B cell (primary cell): Measurements from ENCODE around the gene SUOX. TPM values are rescaled to one million over a fixed set of nuclear protein-coding genes. Genes with fewer than 3 reads are reported as not detected.
"Not testable (repeated sequence)": the region's sequence is repeated elsewhere in the genome, so short reads cannot be mapped to it uniquely, and the experiment has no call there.

Experiments used
- ATAC-seq: fragments of 200-7000 bp; cut with Tn5 transposase; one replicate; pipeline ENCODE4 v1.10.0; 2021; ENCODE audit warnings: low read depth, mild to moderate bottlenecking, moderate number of reproducible peaks, moderate library complexity
- CTCF ChIA-PET: fragments of 350-600 bp; sonication (Branson Sonifier 250); formaldehyde crosslinking; loops from one replicate; lab custom pipeline; 2021; ENCODE audit warnings: antibody characterized with exemption, inconsistent platforms; lab: Charles Lee
- POLR2A ChIA-PET: fragments of 350-600 bp; sonication (Branson Sonifier 250); formaldehyde crosslinking; loops from one replicate; lab custom pipeline; 2021; ENCODE audit warnings: antibody characterized with exemption; lab: Charles Lee
- DNase-seq: peaks from one replicate; pipeline ENCODE4 v3.0.0; 2013
- H2AFZ ChIP-seq: 2 replicates; pipeline ENCODE4 v1.6.1; 2012; ENCODE audit warnings: mild to moderate bottlenecking, low read depth, low read length; ENCODE audit not compliant: insufficient read depth, poor library complexity, severe bottlenecking
- H3K27ac ChIP-seq, 2 donors: 1 replicate in 1 of 2; 2 replicates in 1 of 2; pipeline ENCODE4 v1.5.1; 2012 to 2013; ENCODE audit warnings: low read length in 2 of 2, mild to moderate bottlenecking in 2 of 2, moderate library complexity in 1 of 2
- H3K27me3 ChIP-seq, 4 experiments: fragments of 200-600 bp in 1 of 4; sonication (generic) in 1 of 4; replicated peaks in 1 of 4; 1 replicate in 2 of 4; 2 replicates in 2 of 4; pipeline versions ENCODE4 v1.6.1 to v1.7.0; 2013 to 2016; ENCODE audit warnings: low read length in 3 of 4, mild to moderate bottlenecking in 2 of 4, mixed read lengths in 1 of 4, moderate library complexity in 1 of 4; ENCODE audit not compliant: insufficient read depth in 4 of 4, control insufficient read depth in 3 of 4; ENCODE audit errors: control extremely low read depth in 1 of 4
- H3K36me3 ChIP-seq, 2 experiments: replicated peaks in 1 of 2; 1 replicate in 1 of 2; 2 replicates in 1 of 2; pipeline versions ENCODE4 v1.6.1 to v1.7.1; 2013; ENCODE audit warnings: low read length in 1 of 2; ENCODE audit not compliant: insufficient read depth in 2 of 2, control insufficient read depth in 1 of 2; ENCODE audit errors: control extremely low read depth in 1 of 2, extremely low read depth in 1 of 2
- H3K4me1 ChIP-seq, 2 donors: fragments of 200-600 bp in 1 of 2; sonication (generic) in 1 of 2; 1 replicate in 1 of 2; 2 replicates in 1 of 2; pipeline versions ENCODE4 v1.5.1 to v1.6.1; 2013 to 2017; ENCODE audit warnings: low read length in 2 of 2; ENCODE audit not compliant: control insufficient read depth in 2 of 2, insufficient read depth in 2 of 2
- H3K4me2 ChIP-seq: replicated peaks from 2 replicates; pipeline ENCODE3; 2012; ENCODE audit warnings: mild to moderate bottlenecking, low read depth, low read length; ENCODE audit not compliant: poor library complexity, severe bottlenecking
- H3K4me3 ChIP-seq, 5 experiments: fragments of 200-600 bp in 1 of 5; sonication (generic) in 1 of 5; 1 replicate in 3 of 5; 2 replicates in 2 of 5; pipeline versions ENCODE4 v1.5.1 to v1.7.0; 2011 to 2016; ENCODE audit warnings: low read length in 4 of 5, mild to moderate bottlenecking in 4 of 5, low read depth in 2 of 5, control low read depth in 1 of 5, moderate library complexity in 1 of 5; ENCODE audit not compliant: insufficient read depth in 1 of 5; ENCODE audit errors: control extremely low read depth in 1 of 5, extremely low read depth in 1 of 5
- H3K79me2 ChIP-seq: fragments of 200-600 bp; sonication (generic); one replicate; pipeline ENCODE4 v1.6.0; 2016; ENCODE audit warnings: low read length; ENCODE audit not compliant: control insufficient read depth, insufficient read depth
- H3K9ac ChIP-seq: fragments of 200-600 bp; sonication (generic); 2 replicates; pipeline ENCODE4 v1.6.1; 2017; ENCODE audit warnings: mild to moderate bottlenecking, low read length, moderate library complexity
- H3K9me3 ChIP-seq, 3 donors: one replicate each; pipeline versions ENCODE4 v1.6.1 to v1.7.1; 2013; ENCODE audit warnings: low read length in 2 of 3; ENCODE audit not compliant: control insufficient read depth in 2 of 3, insufficient read depth in 1 of 3; ENCODE audit errors: control extremely low read depth in 1 of 3
- H4K20me1 ChIP-seq: 2 replicates; pipeline ENCODE4 v1.6.0; 2012; ENCODE audit warnings: mild to moderate bottlenecking, low read length; ENCODE audit not compliant: insufficient read depth, control insufficient read depth, poor library complexity, severe bottlenecking
- H3K27ac Mint-ChIP-seq: one replicate; pipeline ENCODE4 v1.8.0; 2021; ENCODE audit warnings: mixed read lengths
- H3K27me3 Mint-ChIP-seq: one replicate; pipeline ENCODE4 v1.8.0; 2021; ENCODE audit warnings: mixed read lengths
- H3K4me1 Mint-ChIP-seq: one replicate; pipeline ENCODE4 v1.8.0; 2021; ENCODE audit warnings: mixed read lengths
- H3K4me3 Mint-ChIP-seq: one replicate; pipeline ENCODE4 v1.8.0; 2021; ENCODE audit warnings: mixed read lengths
- H3K9me3 Mint-ChIP-seq: one replicate; pipeline ENCODE4 v1.8.0; 2022; ENCODE audit warnings: mixed read lengths; ENCODE audit not compliant: insufficient read depth
- CTCF ChIP-seq: fragments of 200-600 bp; IDR thresholded peaks from one replicate; pipeline ENCODE4 v1.8.0; 2022; ENCODE audit warnings: antibody characterized with exemption, mild to moderate bottlenecking
- EZH2 ChIP-seq: IDR thresholded peaks from 2 replicates; pipeline ENCODE4 v1.6.1; 2012; ENCODE audit warnings: borderline replicate concordance, low read depth, mild to moderate bottlenecking, moderate library complexity, low read length; ENCODE audit not compliant: insufficient read depth, poor library complexity, severe bottlenecking
- WGBS: methylation state at CpG from one replicate; pipeline ENCODE4 v1.1.5; 2013; ENCODE audit warnings: missing lambda C conversion rate; ENCODE audit not compliant: insufficient coverage; 5-methylcytosine and 5-hydroxymethylcytosine counted together
- intact Hi-C: fragments of 100-400 bp; cut with micrococcal nuclease; formaldehyde crosslinking; loops from one replicate; pipeline ENCODE4 v1.10.0; 2022
- polyA plus RNA-seq: library from polyadenylated mRNA; depleted of rRNA; stranded (reverse); fragments of >200 nt; gene quantifications from 2 replicates; pipeline ENCODE4 v1.2.3, GENCODE V29; 2012
- total RNA-seq, 2 donors: library from RNA; stranded (reverse); fragments of 120-200 nt in 1 of 2; gene quantifications; 1 replicate in 1 of 2; 2 replicates in 1 of 2; pipeline versions ENCODE4 v1.2.3 to v1.2.4, GENCODE V29; 2013 to 2022

SUOX gene
- total and polyA plus RNA-seq, 2 donors (not counting 1 experiment from before 2014, with no cell fraction given) = 3.1 to 7.5 TPM

- Mint-ChIP-seq H3K4me1 (peaks cover 29% of the 10 kb centered on the region), H3K27me3 (no peaks in the 10 kb centered on the region), H3K9me3 (no peaks in the 10 kb centered on the region), H3K4me3 (no peak overlapping the region), H3K27ac (no peak overlapping the region)
- TF ChIP-seq EZH2 (no peak), CTCF (no peak)
- intact Hi-C loops = no loop called here
- H4K20me1 ChIP-seq = peaks cover 47% of the 10 kb centered on the region
- no peak overlapping the region for H2AFZ ChIP-seq
- ChIA-PET CTCF (interaction anchor here (0.8 to 1.2 kb wide), 2 partner anchors 39 to 51 kb away, joined by 3 read pairs; no protein-coding TSS in a partner anchor), POLR2A (no interaction called here)
- ATAC-seq = no peak
- no peak for DNase-seq
- H3K4me3 ChIP-seq = no peak overlapping the region
- no peaks in the 10 kb centered on the region for H3K9me3 ChIP-seq
- H3K9ac ChIP-seq = no peak overlapping the region
- H3K36me3 ChIP-seq = peaks cover 2 to 6% of the 10 kb centered on the region in 2 experiments
- H3K4me2 ChIP-seq = no peak overlapping the region
- peaks cover 75% of the 10 kb centered on the region for H3K79me2 ChIP-seq
- no peaks in the 10 kb centered on the region for H3K27me3 ChIP-seq
- peaks cover 33 to 35% of the 10 kb centered on the region in 2 donors for H3K4me1 ChIP-seq
- 100% methylated on average over 1 of the region's 3 CpGs for WGBS
- H3K27ac ChIP-seq = no peak overlapping the region
Measured at GRCh38 chr12:55979069-55979468, 18.0 kb upstream of the SUOX start.

- H3K9me3 Mint-ChIP-seq, H3K27me3 Mint-ChIP-seq, H2AFZ ChIP-seq, intact Hi-C loops, H3K27me3 ChIP-seq, H3K27ac Mint-ChIP-seq, H3K9ac ChIP-seq, H3K4me3 Mint-ChIP-seq, ATAC-seq, H3K9me3 ChIP-seq, H3K4me3 ChIP-seq, DNase-seq, H3K27ac ChIP-seq, H3K4me2 ChIP-seq: not testable (repeated sequence)
- peaks cover 64% of the 10 kb centered on the region for H3K79me2 ChIP-seq
- 100% methylated on average over 1 of the region's 5 CpGs for WGBS
- peaks cover 23% of the 10 kb centered on the region in 2 donors for H3K4me1 ChIP-seq
- H3K4me1 Mint-ChIP-seq = peaks cover 22% of the 10 kb centered on the region
- ChIA-PET POLR2A (interaction anchor here (1.0 to 1.5 kb wide), 2 partner anchors 8 to 14 kb away, joined by 5 read pairs; partner anchors contain the start of gene RAB5B), CTCF (interaction anchor here (0.7 to 2.8 kb wide), 2 partner anchors 14 to 317 kb away, joined by 3 to 19 read pairs; no protein-coding TSS in a partner anchor)
- peaks cover 3 to 14% of the 10 kb centered on the region in 2 experiments for H3K36me3 ChIP-seq
- H4K20me1 ChIP-seq = peaks cover 40% of the 10 kb centered on the region
Measured at GRCh38 chr12:55981882-55982281, 15.2 kb upstream of the SUOX start.
